MM.1S (cell line): ENCODE results near the gene CTSK.

Source experiments
- CTCF ChIP-seq: fragments of 300-600 bp; sonication (generic); IDR thresholded peaks from 2 replicates; pipeline ENCODE4 v1.5.1; 2016; ENCODE audit warnings: antibody characterized with exemption, low read length, mixed read lengths
- EZH2 ChIP-seq: fragments of 300-600 bp; sonication (generic); optimal IDR thresholded peaks from 2 replicates; pipeline ENCODE3; 2017; ENCODE audit warnings: low read depth, mild to moderate bottlenecking, antibody characterized with exemption, low read length, mixed read lengths
- EZH2phosphoT487 ChIP-seq: fragments of 300-600 bp; sonication (generic); IDR thresholded peaks from 2 replicates; pipeline ENCODE4 v1.6.1; 2018; ENCODE audit warnings: antibody characterized with exemption, low read length

DNA sequence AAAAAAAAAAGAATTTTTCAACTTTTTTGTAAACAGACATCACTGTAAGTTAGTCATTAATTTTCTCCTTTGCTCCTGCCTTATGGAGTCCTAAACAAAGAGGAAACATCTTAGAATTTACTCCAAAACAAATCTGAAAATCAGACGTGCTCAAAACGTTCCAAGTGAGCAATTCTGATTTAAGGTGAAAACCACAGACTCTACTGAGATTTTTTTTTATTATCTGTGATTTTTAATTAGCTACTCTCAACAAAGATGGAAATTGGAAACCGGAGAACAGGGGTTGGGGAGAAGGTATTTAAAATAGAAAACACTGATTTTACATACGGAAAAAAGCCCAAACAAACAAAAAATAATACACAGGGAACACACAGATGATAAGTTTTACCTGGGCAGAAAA, 7.8 kb upstream of the CTSK start:
- TF ChIP-seq CTCF = no peak
- no peak for TF ChIP-seq EZH2
- TF ChIP-seq EZH2phosphoT487 = no peak
